Fibroblast of the aortic adventitia (primary cell): ENCODE results near the gene LCTL. TPM values are rescaled to one million over a fixed set of nuclear protein-coding genes. Genes with fewer than 3 reads are reported as not detected.

Source experiments
- DNase-seq: peaks from one replicate; pipeline ENCODE4 v3.0.0-alpha.2; 2010; ENCODE audit warnings: low read depth
- H3K4me3 ChIP-seq: 2 replicates; pipeline ENCODE4 v1.5.1; 2011; ENCODE audit warnings: low read depth, mild to moderate bottlenecking, control low read depth, low read length, moderate library complexity
- total RNA-seq: library from RNA; depleted of rRNA; stranded (reverse); fragments of >200 nt; gene quantifications from 2 replicates; pipeline ENCODE4 v1.2.3, GENCODE V29; 2012; ENCODE audit warnings: low replicate concordance
- TF ChIP-seq, protein P1 (sequence below): IDR thresholded peaks from 2 replicates; pipeline ENCODE4 v1.5.1; 2011; ENCODE audit warnings: mild to moderate bottlenecking, low read length, control low read depth, inconsistent platforms; ENCODE audit not compliant: insufficient read depth

LCTL gene, protein sequence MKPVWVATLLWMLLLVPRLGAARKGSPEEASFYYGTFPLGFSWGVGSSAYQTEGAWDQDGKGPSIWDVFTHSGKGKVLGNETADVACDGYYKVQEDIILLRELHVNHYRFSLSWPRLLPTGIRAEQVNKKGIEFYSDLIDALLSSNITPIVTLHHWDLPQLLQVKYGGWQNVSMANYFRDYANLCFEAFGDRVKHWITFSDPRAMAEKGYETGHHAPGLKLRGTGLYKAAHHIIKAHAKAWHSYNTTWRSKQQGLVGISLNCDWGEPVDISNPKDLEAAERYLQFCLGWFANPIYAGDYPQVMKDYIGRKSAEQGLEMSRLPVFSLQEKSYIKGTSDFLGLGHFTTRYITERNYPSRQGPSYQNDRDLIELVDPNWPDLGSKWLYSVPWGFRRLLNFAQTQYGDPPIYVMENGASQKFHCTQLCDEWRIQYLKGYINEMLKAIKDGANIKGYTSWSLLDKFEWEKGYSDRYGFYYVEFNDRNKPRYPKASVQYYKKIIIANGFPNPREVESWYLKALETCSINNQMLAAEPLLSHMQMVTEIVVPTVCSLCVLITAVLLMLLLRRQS
- total RNA-seq = 0.09 TPM in 1 of 2 replicates, not detected in the other

DNA sequence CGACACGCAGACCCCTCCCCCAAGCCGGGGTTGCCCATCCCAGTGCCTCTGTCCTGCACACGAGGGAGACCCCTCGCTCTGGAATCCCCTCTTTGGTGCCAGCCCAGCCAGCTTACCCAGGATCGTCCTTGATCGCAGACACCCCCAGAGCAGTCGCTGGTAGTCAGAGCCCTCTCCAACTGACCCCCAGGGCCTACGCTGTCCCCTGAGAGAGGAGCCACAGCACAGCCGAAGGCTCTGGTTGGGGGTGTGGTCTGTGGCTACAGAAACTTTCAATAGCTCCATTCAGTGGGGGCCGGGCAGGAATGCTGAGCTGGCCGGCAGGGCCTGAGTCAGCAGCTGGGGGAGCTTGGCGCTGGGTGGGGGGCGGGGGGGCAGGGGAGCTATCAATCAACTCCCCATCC lies at the start of gene LCTL:
LCTL (minus strand) TSS at position 258 of the 404 bp plus-strand sequence. CDS start 633 bp downstream, outside the sequence.
- H3K4me3 ChIP-seq = no peak within 1 kb of the TSS
- peak; percentile 46 for DNase-seq

DNA sequence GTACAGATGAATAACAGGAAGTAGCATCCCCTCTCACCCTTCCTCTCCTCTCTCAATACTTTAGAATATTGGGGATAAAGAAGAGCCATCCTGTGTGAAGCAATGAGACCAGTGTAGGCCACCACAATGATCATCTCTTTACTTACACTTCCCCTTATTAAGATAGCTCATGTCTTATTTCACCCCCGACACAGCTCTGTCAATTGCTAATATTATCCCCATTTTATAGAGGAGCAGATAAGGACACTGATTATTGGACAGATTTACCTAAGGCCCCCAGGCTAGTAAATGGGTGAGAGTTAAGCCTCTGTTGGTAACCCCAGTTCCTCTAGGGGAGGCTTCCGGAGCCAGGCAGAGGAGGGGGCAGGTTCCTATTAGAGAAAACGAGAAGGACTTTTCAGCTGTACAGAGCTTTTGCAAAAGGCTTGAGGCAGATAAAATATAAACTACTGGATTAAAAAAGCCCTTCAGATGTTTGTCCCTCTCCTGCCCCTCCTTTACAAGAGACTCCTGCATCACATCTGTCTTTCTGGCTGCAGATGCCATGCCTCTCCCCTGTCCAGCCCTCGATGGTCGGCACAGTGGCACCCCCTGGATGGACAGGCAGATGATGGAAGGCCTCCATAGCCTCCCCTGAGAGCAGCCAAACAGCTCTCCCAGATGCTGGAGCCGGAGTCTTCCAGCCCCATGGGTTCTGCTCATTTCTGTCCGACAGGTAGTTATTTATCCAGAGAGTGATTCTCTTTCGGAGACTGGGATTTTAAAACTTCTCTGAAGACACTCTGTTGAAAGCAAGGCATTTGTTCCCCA lies 49.4 kb upstream of the LCTL start:
- no peak for DNase-seq
- H3K4me3 ChIP-seq = no peak overlapping the region
- TF ChIP-seq, protein P1, sequence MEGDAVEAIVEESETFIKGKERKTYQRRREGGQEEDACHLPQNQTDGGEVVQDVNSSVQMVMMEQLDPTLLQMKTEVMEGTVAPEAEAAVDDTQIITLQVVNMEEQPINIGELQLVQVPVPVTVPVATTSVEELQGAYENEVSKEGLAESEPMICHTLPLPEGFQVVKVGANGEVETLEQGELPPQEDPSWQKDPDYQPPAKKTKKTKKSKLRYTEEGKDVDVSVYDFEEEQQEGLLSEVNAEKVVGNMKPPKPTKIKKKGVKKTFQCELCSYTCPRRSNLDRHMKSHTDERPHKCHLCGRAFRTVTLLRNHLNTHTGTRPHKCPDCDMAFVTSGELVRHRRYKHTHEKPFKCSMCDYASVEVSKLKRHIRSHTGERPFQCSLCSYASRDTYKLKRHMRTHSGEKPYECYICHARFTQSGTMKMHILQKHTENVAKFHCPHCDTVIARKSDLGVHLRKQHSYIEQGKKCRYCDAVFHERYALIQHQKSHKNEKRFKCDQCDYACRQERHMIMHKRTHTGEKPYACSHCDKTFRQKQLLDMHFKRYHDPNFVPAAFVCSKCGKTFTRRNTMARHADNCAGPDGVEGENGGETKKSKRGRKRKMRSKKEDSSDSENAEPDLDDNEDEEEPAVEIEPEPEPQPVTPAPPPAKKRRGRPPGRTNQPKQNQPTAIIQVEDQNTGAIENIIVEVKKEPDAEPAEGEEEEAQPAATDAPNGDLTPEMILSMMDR = no peak

More for the DNA sequence above, at the start of gene LCTL:
- TF ChIP-seq, protein P1 = no peak

DNA sequence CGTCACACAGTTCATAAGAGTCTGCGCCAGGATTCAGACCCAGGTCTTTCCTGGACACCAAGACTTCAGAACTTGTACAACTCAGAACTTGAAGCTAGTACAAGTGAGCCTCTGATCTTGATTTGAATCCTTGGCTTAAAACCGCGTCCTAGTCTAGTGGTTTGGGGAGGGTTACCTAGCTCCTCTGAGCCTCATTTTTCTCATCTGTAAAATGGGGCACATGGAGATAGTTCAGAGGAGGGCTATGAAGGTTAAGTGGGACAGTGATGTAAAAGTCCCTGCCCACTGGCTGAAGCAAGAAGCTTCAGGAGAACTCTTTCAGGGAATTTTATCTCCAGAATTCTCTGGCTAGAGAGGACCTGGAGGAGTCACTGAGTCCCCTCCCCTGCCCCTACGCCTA lies 48.7 kb upstream of the LCTL start:
- DNase-seq = no peak
- no peak overlapping the region for H3K4me3 ChIP-seq
- TF ChIP-seq, protein P1 = no peak

DNA sequence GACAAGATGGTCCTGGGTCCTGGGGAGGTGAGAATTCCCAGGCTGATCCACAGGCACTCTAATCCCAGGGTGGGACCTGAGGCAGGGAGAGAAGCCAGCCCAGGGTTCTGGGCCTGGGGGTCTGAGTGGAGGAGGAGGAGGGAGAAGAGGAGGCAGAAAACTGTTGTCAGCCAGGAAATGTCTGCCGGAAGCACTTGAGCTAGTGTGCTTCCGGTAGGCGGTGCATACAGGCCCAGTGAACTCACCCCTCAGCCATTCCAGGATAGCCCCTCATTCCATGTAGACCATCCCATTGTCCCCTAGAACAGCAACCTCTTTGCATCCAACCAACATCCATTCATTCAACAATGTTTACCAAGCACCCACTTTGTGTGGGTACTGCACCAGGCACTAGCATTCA lies 47.9 kb upstream of the LCTL start:
- TF ChIP-seq, protein P1 = no peak
- no peak overlapping the region for H3K4me3 ChIP-seq
- no peak for DNase-seq

DNA sequence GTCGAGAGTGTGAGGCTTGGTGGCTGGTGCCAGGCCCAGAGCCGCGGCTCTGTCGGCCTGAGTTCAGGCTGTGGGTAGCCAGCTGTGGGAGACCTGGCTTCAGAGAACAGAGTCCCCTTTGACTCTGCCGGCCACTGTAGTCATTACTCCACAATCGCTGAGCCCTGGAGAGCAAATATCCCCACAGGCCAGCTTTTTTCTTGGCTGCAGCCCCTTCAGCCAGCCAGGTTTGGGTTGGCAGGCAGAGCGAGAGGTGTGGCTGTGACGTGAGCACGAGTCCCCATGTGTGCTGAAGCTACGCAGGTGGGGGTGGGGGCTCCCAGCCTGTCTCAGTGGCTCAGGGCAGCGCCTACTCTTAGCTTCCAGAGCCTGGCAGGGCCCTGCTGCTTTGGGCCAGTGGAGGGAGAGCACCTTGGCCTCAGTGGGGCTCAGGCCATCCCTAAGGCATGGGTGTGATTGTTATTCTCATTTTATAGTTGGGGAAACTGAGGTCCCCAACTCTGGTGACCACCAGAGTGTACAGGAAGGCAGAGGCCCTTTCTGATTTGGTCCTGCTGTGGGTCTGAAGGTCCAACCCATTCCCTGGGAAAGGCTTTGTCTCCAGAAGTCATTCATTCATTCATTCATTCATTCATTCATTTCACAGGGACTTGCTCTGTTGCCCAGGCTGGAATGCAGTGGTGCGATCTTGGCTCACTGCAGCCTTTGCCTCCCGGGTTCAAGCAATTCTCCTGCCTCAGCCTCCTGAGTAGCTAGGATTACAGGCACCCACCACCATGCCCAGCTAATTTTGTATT lies 45.7 kb upstream of the LCTL start:
- no peak overlapping the region for H3K4me3 ChIP-seq
- TF ChIP-seq, protein P1 = no peak
- no peak for DNase-seq

DNA sequence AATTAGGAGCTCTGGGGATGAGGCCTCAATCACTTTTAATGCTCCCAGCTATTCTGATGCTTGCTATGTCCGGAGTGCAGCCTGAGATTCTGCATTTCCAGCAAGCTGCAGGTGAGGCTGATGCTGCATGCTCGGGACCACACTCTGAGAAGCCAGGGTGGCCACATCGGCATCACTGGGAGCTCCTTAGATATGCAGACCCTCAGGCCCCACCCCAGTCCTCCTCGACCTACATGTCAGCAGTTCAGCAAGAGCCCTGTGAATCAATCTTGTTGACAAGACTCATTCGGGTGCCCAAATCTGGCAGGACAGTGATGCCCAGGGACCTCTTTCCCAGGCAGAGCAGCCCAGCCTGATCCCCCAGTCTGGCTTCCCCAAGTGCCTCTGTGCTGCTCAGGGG lies 44.1 kb upstream of the LCTL start:
- H3K4me3 ChIP-seq = no peak overlapping the region
- TF ChIP-seq, protein P1 = no peak
- no peak for DNase-seq
